Endothelial cell of umbilical vein (primary cell): Measurements from ENCODE around the gene CANT1. TPM values are rescaled to one million over a fixed set of nuclear protein-coding genes. Genes with fewer than 3 reads are reported as not detected.

Experiments
- BruUV-seq: library from RNA; stranded (reverse); fragments of 400-500 nt; replicated peaks from 2 replicates; lab custom pipeline; 2021; lab: Mats Ljungman, UMichigan
- CTCF ChIA-PET: fragments of 300-600, 350-600 bp; sonication (Branson Sonifier 250); formaldehyde crosslinking; loops from one replicate; lab custom pipeline; 2021; ENCODE audit warnings: antibody characterized with exemption, inconsistent platforms; lab: Charles Lee
- POLR2A ChIA-PET: fragments of 300-600, 350-600 bp; sonication (Branson Sonifier 250); formaldehyde crosslinking; loops from one replicate; lab custom pipeline; 2021; ENCODE audit warnings: antibody characterized with exemption, inconsistent platforms; lab: Charles Lee
- DNase-seq: peaks from one replicate; pipeline ENCODE4 v3.0.0-alpha.2; 2011; ENCODE audit warnings: low read depth, low spot score
- FAIRE-seq: peaks from 2 replicates; lab custom pipeline; 2011; peaks lifted over from hg19 to GRCh38; lab: Jason Lieb, UNC
- H2AFZ ChIP-seq: 2 replicates; pipeline ENCODE4 v1.6.0; 2012; ENCODE audit warnings: low read depth, low read length, control low read depth, inconsistent platforms
- H3K27ac ChIP-seq: 2 replicates; pipeline ENCODE4 v1.5.1; 2011; ENCODE audit warnings: low read depth, mild to moderate bottlenecking, control low read depth, low read length, moderate library complexity; ENCODE audit not compliant: insufficient read depth
- H3K27me3 ChIP-seq, 2 experiments: 2 replicates each; pipeline versions ENCODE4 v1.6.0 to v1.6.1; 2011; ENCODE audit warnings: low read length in 2 of 2, mixed read lengths in 1 of 2; ENCODE audit not compliant: control insufficient read depth in 2 of 2, insufficient read depth in 2 of 2
- H3K36me3 ChIP-seq, 2 experiments: 2 replicates in 1 of 2; 3 replicates in 1 of 2; pipeline ENCODE4 v1.5.1; 2011; ENCODE audit warnings: low read length in 2 of 2, mild to moderate bottlenecking in 1 of 2, moderate library complexity in 1 of 2; ENCODE audit not compliant: control insufficient read depth in 2 of 2, insufficient read depth in 2 of 2; ENCODE audit errors: extremely low read depth in 1 of 2
- H3K4me1 ChIP-seq: 3 replicates; pipeline ENCODE4 v1.5.1; 2011; ENCODE audit warnings: mild to moderate bottlenecking, low read length; ENCODE audit not compliant: control insufficient read depth, insufficient read depth; ENCODE audit errors: extremely low read depth
- H3K4me2 ChIP-seq: 2 replicates; pipeline ENCODE4 v1.6.1; 2011; ENCODE audit warnings: low read length, control low read depth, mixed read lengths; ENCODE audit not compliant: insufficient read depth
- H3K4me3 ChIP-seq, 3 experiments: fragments of 200-600 bp in 1 of 3; sonication (generic), shearing (Covaris generic) in 1 of 3; replicated peaks in 1 of 3; 2 replicates each; pipeline ENCODE4 v1.5.1; 2011 to 2016; ENCODE audit warnings: control low read depth in 3 of 3, low read length in 3 of 3, mild to moderate bottlenecking in 2 of 3, inconsistent platforms in 1 of 3, low read depth in 1 of 3, moderate library complexity in 1 of 3; ENCODE audit not compliant: insufficient read depth in 1 of 3
- H3K79me2 ChIP-seq: 2 replicates; pipeline ENCODE4 v1.6.0; 2012; ENCODE audit warnings: low read length, inconsistent platforms; ENCODE audit not compliant: control insufficient read depth, insufficient read depth
- H3K9ac ChIP-seq: replicated peaks from 2 replicates; pipeline ENCODE3; 2011; ENCODE audit warnings: low read length, control low read depth; ENCODE audit not compliant: insufficient read depth; ENCODE audit errors: extremely low read depth
- H3K9me1 ChIP-seq: replicated peaks from 3 replicates; pipeline ENCODE4 v1.6.0; 2011; ENCODE audit warnings: mild to moderate bottlenecking, low read length; ENCODE audit not compliant: control insufficient read depth, insufficient read depth; ENCODE audit errors: extremely low read depth
- H3K9me3 ChIP-seq: replicated peaks from 2 replicates; pipeline ENCODE4 v1.5.1; 2012; ENCODE audit warnings: low read length, inconsistent platforms; ENCODE audit not compliant: control insufficient read depth, insufficient read depth
- H4K20me1 ChIP-seq: replicated peaks from 2 replicates; pipeline ENCODE3; 2011; ENCODE audit warnings: mild to moderate bottlenecking, low read length; ENCODE audit not compliant: control insufficient read depth, insufficient read depth; ENCODE audit errors: extremely low read depth
- CTCF ChIP-seq, 2 donors: IDR thresholded peaks; 1 replicate in 1 of 2; 2 replicates in 1 of 2; pipeline ENCODE4 v1.5.1; 2011; ENCODE audit warnings: low read length in 2 of 2, mild to moderate bottlenecking in 2 of 2, moderate library complexity in 2 of 2, control low read depth in 1 of 2, inconsistent platforms in 1 of 2, low read depth in 1 of 2; ENCODE audit not compliant: insufficient read depth in 1 of 2; ENCODE audit errors: extremely low read depth in 1 of 2
- EZH2 ChIP-seq: IDR thresholded peaks from 2 replicates; pipeline ENCODE4 v1.6.1; 2012; ENCODE audit warnings: borderline replicate concordance, low read depth, mild to moderate bottlenecking, moderate library complexity, low read length, inconsistent platforms; ENCODE audit not compliant: severe bottlenecking
- dilution Hi-C: fragments of 300-500 bp; cut with MboI; formaldehyde crosslinking; loops from one replicate; pipeline ENCODE4 v1.15.0; 2019; ENCODE audit warnings: low sequenced_read_pairs; ENCODE audit not compliant: extremely low pct_ligation_motif_present
- intact Hi-C: fragments of 100-400 bp; cut with micrococcal nuclease; formaldehyde crosslinking; loops from one replicate; pipeline ENCODE4 v1.10.0; 2022
- polyA plus RNA-seq, 4 experiments: library from polyadenylated mRNA; depleted of rRNA in 3 of 4; stranded (reverse) in 3 of 4; unstranded in 1 of 4; fragments of >200 nt; gene quantifications; 2 replicates each; pipeline versions ENCODE4 v1.2.1 to v1.2.3, GENCODE V29; 2011 to 2012; ENCODE audit warnings: missing spikeins in 1 of 4
- total RNA-seq: library from RNA; stranded (reverse); gene quantifications from 2 replicates; pipeline ENCODE4 v1.2.3, GENCODE V29; 2021

Gene CANT1
- total and polyA plus RNA-seq, 2 donors (not counting 3 experiments of a cell fraction or from before 2014, with no cell fraction given), result 85.0 to 93.6 TPM

GRCh38 chr17:79027274-79027924 lies 17.8 kb upstream of the CANT1 start:
- no peak for FAIRE-seq
- no peak overlapping the region for H3K27ac ChIP-seq
- POLR2A ChIA-PET, result no interaction called here
- BruUV-seq, result no TSS peak
- intact Hi-C loops (loop anchor here (1.0 kb wide), 1 partner anchor 8 kb away; no protein-coding TSS in a partner anchor), dilution Hi-C loops (no loop called here)
- no peak for DNase-seq
- H3K9me1 ChIP-seq, result no peaks in the 10 kb centered on the region
- peak; percentile 15 for TF ChIP-seq EZH2
- TF ChIP-seq CTCF (IDR thresholded peaks at IDR 0.05; ENCODE audit: extremely low read depth in 1 of 2, insufficient read depth in 1 of 2, low read depth in 1 of 2, low read length in 2 of 2), result no peak
- no peaks in the 10 kb centered on the region for H4K20me1 ChIP-seq
- H3K27me3 ChIP-seq, result peaks cover 0 to 20% of the 10 kb centered on the region in 2 experiments
- peaks cover 28% of the 10 kb centered on the region for H3K4me1 ChIP-seq
- no peaks in the 10 kb centered on the region for H3K9me3 ChIP-seq
- H3K4me3 ChIP-seq, result no peak overlapping the region
- CTCF ChIA-PET, result interaction anchor here (1.0 to 6.2 kb wide), 8 partner anchors 10 to 374 kb away, joined by 3 to 91 read pairs (median 5); no protein-coding TSS in a partner anchor
- no peak overlapping the region for H2AFZ ChIP-seq
- H3K4me2 ChIP-seq, result no peak overlapping the region
- no peak overlapping the region for H3K9ac ChIP-seq
- H3K36me3 ChIP-seq, result no peaks in the 10 kb centered on the region
- no peaks in the 10 kb centered on the region for H3K79me2 ChIP-seq
